Activated naive CD8-positive, alpha-beta T cell treated with anti-CD3 and anti-CD28 coated beads for 36 hours (primary cell): ENCODE measurements around the gene C19orf67. TPM values are rescaled to one million over a fixed set of nuclear protein-coding genes. Genes with fewer than 3 reads are reported as not detected.
A peak's percentile ranks its signal among the peaks of the same experiment; 100 is the strongest.

Experiments
- DNase-seq: peaks from one replicate; pipeline ENCODE4 v3.0.0; 2021
- H3K27ac Mint-ChIP-seq: one replicate; pipeline ENCODE4 v1.8.0; 2022; ENCODE audit warnings: mild to moderate bottlenecking, moderate library complexity, mixed read lengths
- H3K27me3 Mint-ChIP-seq: one replicate; pipeline ENCODE4 v1.8.0; 2022; ENCODE audit warnings: mild to moderate bottlenecking, mixed read lengths
- H3K36me3 Mint-ChIP-seq: one replicate; pipeline ENCODE4 v1.8.0; 2021; ENCODE audit warnings: mild to moderate bottlenecking, mixed read lengths
- H3K4me1 Mint-ChIP-seq: one replicate; pipeline ENCODE4 v1.8.0; 2021; ENCODE audit warnings: mixed read lengths
- H3K4me3 Mint-ChIP-seq: one replicate; pipeline ENCODE4 v1.8.0; 2022; ENCODE audit warnings: mild to moderate bottlenecking, moderate library complexity, mixed read lengths
- H3K9me3 Mint-ChIP-seq: one replicate; pipeline ENCODE4 v1.8.0; 2022; ENCODE audit warnings: mixed read lengths
- total RNA-seq, 2 experiments: library from RNA; stranded (reverse); gene quantifications; one replicate each; pipeline ENCODE4 v1.2.3, GENCODE V29; 2021

Gene C19orf67
- total RNA-seq, 2 experiments from 2014 or later: not detected

- H3K9me3 Mint-ChIP-seq: peaks cover 11% of the 10 kb centered on the region
- H3K27me3 Mint-ChIP-seq: no peaks in the 10 kb centered on the region
- no peak overlapping the region for H3K4me3 Mint-ChIP-seq
- peaks cover 8% of the 10 kb centered on the region for H3K4me1 Mint-ChIP-seq
- peaks cover 21% of the 10 kb centered on the region for H3K36me3 Mint-ChIP-seq
- DNase-seq: no peak
- H3K27ac Mint-ChIP-seq: no peak overlapping the region
Observed at GRCh38 chr19:14096272-14096992, 10.8 kb upstream of the C19orf67 start.

GRCh38 chr19:14094854-14095253 lies 9.3 kb upstream of the C19orf67 start:
- Mint-ChIP-seq H3K27ac (no peak overlapping the region), H3K9me3 (peaks cover 11% of the 10 kb centered on the region)

GRCh38 chr19:14093117-14093823 lies 7.7 kb upstream of the C19orf67 start:
- Mint-ChIP-seq H3K27me3 (no peaks in the 10 kb centered on the region), H3K27ac (no peak overlapping the region), H3K4me1 (peaks cover 14% of the 10 kb centered on the region), H3K9me3 (peaks cover 11% of the 10 kb centered on the region), H3K4me3 (no peak overlapping the region), H3K36me3 (peaks cover 27% of the 10 kb centered on the region)
- DNase-seq: no peak

More at GRCh38 chr19:14094854-14095253, 9.3 kb upstream of the C19orf67 start:
- peaks cover 9% of the 10 kb centered on the region for H3K4me1 Mint-ChIP-seq
- H3K27me3 Mint-ChIP-seq: no peaks in the 10 kb centered on the region
- H3K36me3 Mint-ChIP-seq: peaks cover 19% of the 10 kb centered on the region
- H3K4me3 Mint-ChIP-seq: no peak overlapping the region
- DNase-seq: no peak

GRCh38 chr19:14091813-14092462 lies 6.4 kb upstream of the C19orf67 start:
- peaks cover 31% of the 10 kb centered on the region for H3K36me3 Mint-ChIP-seq
- DNase-seq: peak; percentile 62
- peaks cover 11% of the 10 kb centered on the region for H3K9me3 Mint-ChIP-seq
- no peaks in the 10 kb centered on the region for H3K27me3 Mint-ChIP-seq
- peak overlapping the region; percentile 96 for H3K27ac Mint-ChIP-seq
- H3K4me1 Mint-ChIP-seq: peaks cover 14% of the 10 kb centered on the region
- peak overlapping the region; percentile 96 for H3K4me3 Mint-ChIP-seq

GRCh38 chr19:14091081-14091812 lies 5.7 kb upstream of the C19orf67 start:
- Mint-ChIP-seq H3K9me3 (peaks cover 11% of the 10 kb centered on the region), H3K4me1 (peaks cover 14% of the 10 kb centered on the region), H3K27ac (peak overlapping the region; percentile 96), H3K36me3 (peaks cover 31% of the 10 kb centered on the region), H3K4me3 (peak overlapping the region; percentile 96), H3K27me3 (no peaks in the 10 kb centered on the region)
- peak; percentile 81 for DNase-seq

GRCh38 chr19:14090509-14091080 lies 5.0 kb upstream of the C19orf67 start, which contains the start of gene SAMD1:
SAMD1 (minus strand) TSS chr19:14090751.
- Mint-ChIP-seq H3K9me3 (peaks cover 11% of the 10 kb centered on the region), H3K27ac (peak within 1 kb of the TSS; percentile 96), H3K36me3 (peaks cover 31% of the 10 kb centered on the region), H3K4me3 (peak within 1 kb of the TSS; percentile 96), H3K4me1 (peaks cover 14% of the 10 kb centered on the region), H3K27me3 (no peaks in the 10 kb centered on the region)
- peak; percentile 76 for DNase-seq

GRCh38 chr19:14089662-14090508 lies 4.3 kb upstream of the C19orf67 start:
- peaks cover 11% of the 10 kb centered on the region for H3K9me3 Mint-ChIP-seq
- peak overlapping the region; percentile 65 for H3K27ac Mint-ChIP-seq

GRCh38 chr19:14089412-14089661 lies 3.8 kb upstream of the C19orf67 start:
- DNase-seq: no peak
- Mint-ChIP-seq H3K27me3 (no peaks in the 10 kb centered on the region), H3K27ac (peak overlapping the region; percentile 65), H3K4me1 (peaks cover 14% of the 10 kb centered on the region), H3K9me3 (peaks cover 11% of the 10 kb centered on the region), H3K4me3 (peak overlapping the region; percentile 83), H3K36me3 (peaks cover 26% of the 10 kb centered on the region)

More at GRCh38 chr19:14089662-14090508, 4.3 kb upstream of the C19orf67 start:
- peak; percentile 66 for DNase-seq
- H3K36me3 Mint-ChIP-seq: peaks cover 31% of the 10 kb centered on the region
- H3K4me1 Mint-ChIP-seq: peaks cover 14% of the 10 kb centered on the region
- H3K27me3 Mint-ChIP-seq: no peaks in the 10 kb centered on the region
- peak overlapping the region; percentile 83 for H3K4me3 Mint-ChIP-seq

- DNase-seq: no peak
- Mint-ChIP-seq H3K4me3 (peak overlapping the region; percentile 83), H3K9me3 (peaks cover 11% of the 10 kb centered on the region), H3K4me1 (peaks cover 14% of the 10 kb centered on the region), H3K27me3 (no peaks in the 10 kb centered on the region), H3K36me3 (peaks cover 25% of the 10 kb centered on the region), H3K27ac (peak overlapping the region; percentile 65)
Observed at GRCh38 chr19:14088634-14089411, 3.2 kb upstream of the C19orf67 start.

GRCh38 chr19:14086098-14086497 lies 515 bp upstream of the C19orf67 start:
- DNase-seq: no peak
- H3K4me1 Mint-ChIP-seq: peaks cover 10% of the 10 kb centered on the region
- H3K4me3 Mint-ChIP-seq: no peak overlapping the region
- no peaks in the 10 kb centered on the region for H3K27me3 Mint-ChIP-seq
- H3K36me3 Mint-ChIP-seq: peaks cover 12% of the 10 kb centered on the region
- H3K27ac Mint-ChIP-seq: no peak overlapping the region
- H3K9me3 Mint-ChIP-seq: no peaks in the 10 kb centered on the region

GRCh38 chr19:14082675-14082960 lies 3.0 kb downstream of the C19orf67 start:
- peaks cover 8% of the 10 kb centered on the region for H3K4me1 Mint-ChIP-seq
- H3K4me3 Mint-ChIP-seq: no peak overlapping the region
- H3K9me3 Mint-ChIP-seq: no peaks in the 10 kb centered on the region
- no peak overlapping the region for H3K27ac Mint-ChIP-seq
- H3K27me3 Mint-ChIP-seq: no peaks in the 10 kb centered on the region
- DNase-seq: no peak
- no peaks in the 10 kb centered on the region for H3K36me3 Mint-ChIP-seq

GRCh38 chr19:14081797-14082674 lies 3.5 kb downstream of the C19orf67 start:
- H3K27me3 Mint-ChIP-seq: no peaks in the 10 kb centered on the region
- no peaks in the 10 kb centered on the region for H3K9me3 Mint-ChIP-seq
- peak overlapping the region; percentile 82 for H3K27ac Mint-ChIP-seq
- peak overlapping the region; percentile 87 for H3K4me3 Mint-ChIP-seq
- DNase-seq: peak; percentile 34
- H3K4me1 Mint-ChIP-seq: peaks cover 8% of the 10 kb centered on the region
- no peaks in the 10 kb centered on the region for H3K36me3 Mint-ChIP-seq
